H9 (cell line): ENCODE measurements around the gene CFAP54. TPM values are rescaled to one million over a fixed set of nuclear protein-coding genes. Genes with fewer than 3 reads are reported as not detected.

Experiments used
- DNase-seq: peaks from one replicate; pipeline ENCODE4 v3.0.0-alpha.2; 2017
- H2AFZ ChIP-seq: one replicate; pipeline ENCODE4 v1.6.1; 2013; ENCODE audit warnings: mild to moderate bottlenecking, low read length, control low read depth, moderate library complexity
- H2AK5ac ChIP-seq: 2 replicates; pipeline ENCODE4 v1.6.1; 2013; ENCODE audit warnings: low read length, control low read depth, mixed read lengths; ENCODE audit not compliant: insufficient read length
- H2BK120ac ChIP-seq: one replicate; pipeline ENCODE4 v1.6.1; 2013; ENCODE audit warnings: low read depth, mild to moderate bottlenecking, low read length, control low read depth, inconsistent platforms; ENCODE audit not compliant: poor library complexity, severe bottlenecking
- H2BK12ac ChIP-seq: 2 replicates; pipeline ENCODE4 v1.6.1; 2013; ENCODE audit warnings: low read length, control low read depth, mixed read lengths, low read depth; ENCODE audit not compliant: insufficient read length
- H2BK15ac ChIP-seq: 2 replicates; pipeline ENCODE4 v1.6.1; 2013; ENCODE audit warnings: low read depth, low read length, control low read depth
- H2BK20ac ChIP-seq: one replicate; pipeline ENCODE4 v1.6.1; 2013; ENCODE audit warnings: low read depth, mild to moderate bottlenecking, low read length, control low read depth, inconsistent platforms; ENCODE audit not compliant: poor library complexity, severe bottlenecking
- H2BK5ac ChIP-seq: 2 replicates; pipeline ENCODE4 v1.6.1; 2013; ENCODE audit warnings: low read length, control low read depth, mixed read lengths; ENCODE audit not compliant: insufficient read length
- H3K14ac ChIP-seq: 2 replicates; pipeline ENCODE4 v1.6.1; 2013; ENCODE audit warnings: low read length, control low read depth; ENCODE audit not compliant: insufficient read depth
- H3K18ac ChIP-seq: 2 replicates; pipeline ENCODE4 v1.6.1; 2013; ENCODE audit warnings: low read depth, mild to moderate bottlenecking, mixed read lengths, low read length, control low read depth; ENCODE audit not compliant: insufficient read length
- H3K23ac ChIP-seq: 2 replicates; pipeline ENCODE4 v1.6.1; 2013; ENCODE audit warnings: low read length, control low read depth, mixed read lengths, low read depth; ENCODE audit not compliant: insufficient read length
- H3K23me2 ChIP-seq: 2 replicates; pipeline ENCODE4 v1.6.1; 2013; ENCODE audit warnings: low read depth, mild to moderate bottlenecking, mixed read lengths, low read length, control low read depth; ENCODE audit not compliant: insufficient read length, poor library complexity, severe bottlenecking
- H3K27ac ChIP-seq: 2 replicates; pipeline ENCODE4 v1.5.1; 2013; ENCODE audit warnings: low read length, control low read depth, mixed read lengths, low read depth; ENCODE audit not compliant: insufficient read length
- H3K27me3 ChIP-seq: 2 replicates; pipeline ENCODE4 v1.6.1; 2013; ENCODE audit warnings: low read length, control low read depth, inconsistent platforms; ENCODE audit not compliant: insufficient read depth
- H3K4ac ChIP-seq: 2 replicates; pipeline ENCODE4 v1.6.1; 2013; ENCODE audit warnings: low read depth, mild to moderate bottlenecking, control low read depth, inconsistent platforms, low read length, moderate library complexity
- H3K4me1 ChIP-seq: 2 replicates; pipeline ENCODE4 v1.6.1; 2013; ENCODE audit warnings: low read length, control low read depth, inconsistent platforms; ENCODE audit not compliant: insufficient read depth
- H3K4me2 ChIP-seq: 2 replicates; pipeline ENCODE4 v1.6.1; 2013; ENCODE audit warnings: low read length, control low read depth, mixed read lengths; ENCODE audit not compliant: insufficient read length, insufficient read depth
- H3K56ac ChIP-seq: 2 replicates; pipeline ENCODE4 v1.6.1; 2013; ENCODE audit warnings: low read depth, mild to moderate bottlenecking, mixed read lengths, low read length, control low read depth; ENCODE audit not compliant: insufficient read length
- H3K79me1 ChIP-seq: 2 replicates; pipeline ENCODE4 v1.6.1; 2013; ENCODE audit warnings: low read depth, mild to moderate bottlenecking, moderate library complexity, low read length, control low read depth, inconsistent platforms; ENCODE audit not compliant: insufficient read depth, poor library complexity, severe bottlenecking
- H3K79me2 ChIP-seq: 2 replicates; pipeline ENCODE4 v1.6.1; 2013; ENCODE audit warnings: low read length, control low read depth, inconsistent platforms; ENCODE audit not compliant: insufficient read depth
- H3K9ac ChIP-seq: 2 replicates; pipeline ENCODE4 v1.6.1; 2013; ENCODE audit warnings: low read length, control low read depth, mixed read lengths; ENCODE audit not compliant: insufficient read length; ENCODE audit errors: extremely low read depth
- H3K9me3 ChIP-seq: one replicate; pipeline ENCODE4 v1.6.1; 2013; ENCODE audit warnings: low read depth, low read length, inconsistent platforms; ENCODE audit not compliant: control insufficient read depth
- H3T11ph ChIP-seq: one replicate; pipeline ENCODE4 v1.6.1; 2013; ENCODE audit warnings: mild to moderate bottlenecking, low read length, control low read depth, inconsistent platforms
- H4K20me1 ChIP-seq: one replicate; pipeline ENCODE4 v1.6.1; 2013; ENCODE audit not compliant: control insufficient read depth, insufficient read length, insufficient read depth
- H4K5ac ChIP-seq: 2 replicates; pipeline ENCODE4 v1.6.1; 2013; ENCODE audit warnings: low read depth, mild to moderate bottlenecking, mixed read lengths, low read length, control low read depth; ENCODE audit not compliant: insufficient read length
- H4K8ac ChIP-seq: replicated peaks from 2 replicates; pipeline ENCODE4 v1.6.1; 2013; ENCODE audit warnings: low read length, control low read depth, mixed read lengths, low read depth; ENCODE audit not compliant: insufficient read length
- H4K91ac ChIP-seq: 2 replicates; pipeline ENCODE4 v1.6.1; 2013; ENCODE audit warnings: low read depth, mild to moderate bottlenecking, moderate library complexity, mixed read lengths, low read length, control low read depth; ENCODE audit not compliant: insufficient read length
- H3K27ac Mint-ChIP-seq, 3 experiments: 2 replicates in 2 of 3; 3 replicates in 1 of 3; pipeline ENCODE4 v1.8.0; 2020 to 2021; ENCODE audit warnings: mixed read lengths in 3 of 3, mild to moderate bottlenecking in 1 of 3, moderate library complexity in 1 of 3
- H3K27me3 Mint-ChIP-seq: 2 replicates; pipeline ENCODE4 v1.8.0; 2021; ENCODE audit warnings: low read depth, mild to moderate bottlenecking, moderate library complexity, mixed read lengths
- H3K36me3 Mint-ChIP-seq, 3 experiments: 2 replicates in 2 of 3; 3 replicates in 1 of 3; pipeline ENCODE4 v1.8.0; 2020 to 2021; ENCODE audit warnings: low read depth in 3 of 3, mixed read lengths in 3 of 3; ENCODE audit not compliant: insufficient read depth in 1 of 3
- H3K4me1 Mint-ChIP-seq, 2 experiments: 2 replicates each; pipeline ENCODE4 v1.8.0; 2020; ENCODE audit warnings: mixed read lengths in 2 of 2
- H3K4me3 Mint-ChIP-seq, 2 experiments: 2 replicates in 1 of 2; 3 replicates in 1 of 2; pipeline ENCODE4 v1.8.0; 2020 to 2021; ENCODE audit warnings: mild to moderate bottlenecking in 2 of 2, mixed read lengths in 2 of 2, moderate library complexity in 1 of 2
- H3K9me3 Mint-ChIP-seq, 2 experiments: 2 replicates in 1 of 2; 3 replicates in 1 of 2; pipeline ENCODE4 v1.8.0; 2020; ENCODE audit warnings: mild to moderate bottlenecking in 2 of 2, mixed read lengths in 2 of 2, moderate library complexity in 1 of 2
- total RNA-seq: library from RNA; stranded (reverse); gene quantifications from 2 replicates; pipeline ENCODE4 v1.2.1, GENCODE V29; 2021
- TF ChIP-seq, protein P1 (sequence below): fragments of 200-600 bp; sonication (generic); conservative IDR thresholded peaks from 3 replicates; pipeline ENCODE4 v1.8.0; 2021; ENCODE audit warnings: antibody characterized with exemption, mild to moderate bottlenecking

CFAP54 gene
- total RNA-seq, 1 experiment from 2014 or later = 0.24 TPM

DNA sequence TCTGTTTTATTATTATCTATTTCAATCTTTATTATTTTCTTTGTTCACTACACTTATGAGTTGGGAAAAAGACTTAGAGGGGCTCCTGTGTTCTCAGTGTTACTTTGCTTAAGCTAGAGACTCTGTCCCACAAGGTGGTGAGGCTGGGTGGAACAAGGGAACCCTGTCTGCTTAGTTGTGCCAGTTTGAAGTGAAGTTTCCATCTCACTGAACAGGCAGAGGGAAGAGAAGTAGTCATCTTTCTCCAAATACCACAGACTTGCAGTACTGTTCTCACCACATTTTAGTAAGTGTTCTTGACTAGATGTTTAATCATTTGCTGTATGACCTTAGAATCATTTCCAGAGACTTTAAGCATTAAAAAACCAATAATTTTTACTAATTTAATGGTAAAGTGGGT is 222.0 kb downstream of the CFAP54 start:
- Histone ChIP-seq H2AFZ (no peak overlapping the region), H3K23me2 (no peaks in the 10 kb centered on the region), H2AK5ac (no peak overlapping the region), H3K4me1 (no peaks in the 10 kb centered on the region), H3K4ac (no peak overlapping the region), H4K5ac (no peak overlapping the region), H2BK12ac (no peak overlapping the region), H3K23ac (no peak overlapping the region), H4K20me1 (no peaks in the 10 kb centered on the region), H3K14ac (no peak overlapping the region), H2BK20ac (no peak overlapping the region), H3K56ac (no peak overlapping the region), H3K9me3 (no peaks in the 10 kb centered on the region), H3K9ac (no peak overlapping the region), H3T11ph (no peak overlapping the region), H2BK15ac (no peak overlapping the region), H2BK120ac (no peak overlapping the region), H4K91ac (no peak overlapping the region), H4K8ac (no peak overlapping the region), H3K27me3 (no peaks in the 10 kb centered on the region), H3K79me2 (no peaks in the 10 kb centered on the region), H3K79me1 (no peaks in the 10 kb centered on the region), H3K4me2 (no peak overlapping the region), H3K27ac (no peak overlapping the region), H3K18ac (no peak overlapping the region), H2BK5ac (no peak overlapping the region)
- H3K4me1 Mint-ChIP-seq = peaks cover 7 to 9% of the 10 kb centered on the region in 2 experiments
- no peak overlapping the region for H3K4me3 Mint-ChIP-seq
- TF ChIP-seq, protein P1, sequence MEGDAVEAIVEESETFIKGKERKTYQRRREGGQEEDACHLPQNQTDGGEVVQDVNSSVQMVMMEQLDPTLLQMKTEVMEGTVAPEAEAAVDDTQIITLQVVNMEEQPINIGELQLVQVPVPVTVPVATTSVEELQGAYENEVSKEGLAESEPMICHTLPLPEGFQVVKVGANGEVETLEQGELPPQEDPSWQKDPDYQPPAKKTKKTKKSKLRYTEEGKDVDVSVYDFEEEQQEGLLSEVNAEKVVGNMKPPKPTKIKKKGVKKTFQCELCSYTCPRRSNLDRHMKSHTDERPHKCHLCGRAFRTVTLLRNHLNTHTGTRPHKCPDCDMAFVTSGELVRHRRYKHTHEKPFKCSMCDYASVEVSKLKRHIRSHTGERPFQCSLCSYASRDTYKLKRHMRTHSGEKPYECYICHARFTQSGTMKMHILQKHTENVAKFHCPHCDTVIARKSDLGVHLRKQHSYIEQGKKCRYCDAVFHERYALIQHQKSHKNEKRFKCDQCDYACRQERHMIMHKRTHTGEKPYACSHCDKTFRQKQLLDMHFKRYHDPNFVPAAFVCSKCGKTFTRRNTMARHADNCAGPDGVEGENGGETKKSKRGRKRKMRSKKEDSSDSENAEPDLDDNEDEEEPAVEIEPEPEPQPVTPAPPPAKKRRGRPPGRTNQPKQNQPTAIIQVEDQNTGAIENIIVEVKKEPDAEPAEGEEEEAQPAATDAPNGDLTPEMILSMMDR = no peak
- H3K36me3 Mint-ChIP-seq = no peaks in the 10 kb centered on the region
- H3K27ac Mint-ChIP-seq = no peak overlapping the region
- no peak for DNase-seq
- no peaks in the 10 kb centered on the region for H3K9me3 Mint-ChIP-seq
- H3K27me3 Mint-ChIP-seq = no peaks in the 10 kb centered on the region; the same call in 1 of the 2 replicates
